Neutrophil (primary cell): ENCODE measurements around the gene DDAH2.

Source experiments
- H3K27ac ChIP-seq: fragments of 200-600 bp; sonication (generic); 2 replicates; pipeline ENCODE4 v1.5.1; 2016; ENCODE audit warnings: mild to moderate bottlenecking, moderate library complexity
- H3K27me3 ChIP-seq: fragments of 200-600 bp; sonication (generic); 2 replicates; pipeline ENCODE4 v1.6.0; 2016; ENCODE audit warnings: mild to moderate bottlenecking
- H3K36me3 ChIP-seq: fragments of 200-600 bp; sonication (generic); 2 replicates; pipeline ENCODE4 v1.5.1; 2017
- H3K4me1 ChIP-seq, 2 experiments: fragments of 200-600 bp in 1 of 2; sonication (generic) in 1 of 2; 1 replicate in 1 of 2; 2 replicates in 1 of 2; pipeline versions ENCODE4 v1.5.1 to v1.6.1; 2013 to 2016; ENCODE audit warnings: low read depth in 1 of 2, low read length in 1 of 2, mild to moderate bottlenecking in 1 of 2, moderate library complexity in 1 of 2; ENCODE audit not compliant: control insufficient read depth in 1 of 2, insufficient read depth in 1 of 2
- H3K4me3 ChIP-seq, 2 experiments: fragments of 200-600 bp in 1 of 2; sonication (generic) in 1 of 2; 1 replicate in 1 of 2; 2 replicates in 1 of 2; pipeline ENCODE4 v1.5.1; 2013 to 2016; ENCODE audit warnings: low read depth in 1 of 2, low read length in 1 of 2, mild to moderate bottlenecking in 1 of 2, moderate library complexity in 1 of 2
- H3K9me3 ChIP-seq: fragments of 200-600 bp; sonication (generic); 2 replicates; pipeline ENCODE4 v1.5.1; 2016
- TF ChIP-seq, protein P1 (sequence below): fragments of 200-600 bp; sonication (generic); IDR thresholded peaks from 2 replicates; pipeline ENCODE4 v1.5.1; 2016; ENCODE audit warnings: antibody characterized with exemption

Gene DDAH2

GRCh38 chr6:31737315-31737990, 8.4 kb upstream of the DDAH2 start:
- peak overlapping the region; percentile 88 to 98 for H3K4me3 ChIP-seq
- no peaks in the 10 kb centered on the region for H3K27me3 ChIP-seq
- no peaks in the 10 kb centered on the region for H3K9me3 ChIP-seq
- H3K27ac ChIP-seq, result peak overlapping the region; percentile 96
- TF ChIP-seq, protein P1, sequence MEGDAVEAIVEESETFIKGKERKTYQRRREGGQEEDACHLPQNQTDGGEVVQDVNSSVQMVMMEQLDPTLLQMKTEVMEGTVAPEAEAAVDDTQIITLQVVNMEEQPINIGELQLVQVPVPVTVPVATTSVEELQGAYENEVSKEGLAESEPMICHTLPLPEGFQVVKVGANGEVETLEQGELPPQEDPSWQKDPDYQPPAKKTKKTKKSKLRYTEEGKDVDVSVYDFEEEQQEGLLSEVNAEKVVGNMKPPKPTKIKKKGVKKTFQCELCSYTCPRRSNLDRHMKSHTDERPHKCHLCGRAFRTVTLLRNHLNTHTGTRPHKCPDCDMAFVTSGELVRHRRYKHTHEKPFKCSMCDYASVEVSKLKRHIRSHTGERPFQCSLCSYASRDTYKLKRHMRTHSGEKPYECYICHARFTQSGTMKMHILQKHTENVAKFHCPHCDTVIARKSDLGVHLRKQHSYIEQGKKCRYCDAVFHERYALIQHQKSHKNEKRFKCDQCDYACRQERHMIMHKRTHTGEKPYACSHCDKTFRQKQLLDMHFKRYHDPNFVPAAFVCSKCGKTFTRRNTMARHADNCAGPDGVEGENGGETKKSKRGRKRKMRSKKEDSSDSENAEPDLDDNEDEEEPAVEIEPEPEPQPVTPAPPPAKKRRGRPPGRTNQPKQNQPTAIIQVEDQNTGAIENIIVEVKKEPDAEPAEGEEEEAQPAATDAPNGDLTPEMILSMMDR, result no peak
- peaks cover 19% of the 10 kb centered on the region for H3K36me3 ChIP-seq
- peaks cover 65 to 72% of the 10 kb centered on the region in 2 experiments for H3K4me1 ChIP-seq

GRCh38 chr6:31736768-31737314, 7.7 kb upstream of the DDAH2 start:
- Histone ChIP-seq H3K9me3 (no peaks in the 10 kb centered on the region), H3K27ac (peak overlapping the region; percentile 96), H3K36me3 (peaks cover 25% of the 10 kb centered on the region), H3K27me3 (no peaks in the 10 kb centered on the region), H3K4me3 (peak overlapping the region; percentile 88 to 98), H3K4me1 (peaks cover 71 to 77% of the 10 kb centered on the region in 2 experiments)
- TF ChIP-seq, protein P1, result no peak

GRCh38 chr6:31736021-31736767, 7.1 kb upstream of the DDAH2 start, which contains the start of gene CLIC1:
CLIC1 (minus strand) TSS chr6:31736530; CDS start chr6:31736300, 230 bp downstream.
- H3K27me3 ChIP-seq, result no peaks in the 10 kb centered on the region
- TF ChIP-seq, protein P1, result peak; percentile 15
- no peaks in the 10 kb centered on the region for H3K9me3 ChIP-seq
- peaks cover 75 to 76% of the 10 kb centered on the region in 2 experiments for H3K4me1 ChIP-seq
- peak within 1 kb of the TSS; percentile 88 to 98 for H3K4me3 ChIP-seq
- H3K36me3 ChIP-seq, result peaks cover 32% of the 10 kb centered on the region
- peak within 1 kb of the TSS; percentile 96 for H3K27ac ChIP-seq

DNA sequence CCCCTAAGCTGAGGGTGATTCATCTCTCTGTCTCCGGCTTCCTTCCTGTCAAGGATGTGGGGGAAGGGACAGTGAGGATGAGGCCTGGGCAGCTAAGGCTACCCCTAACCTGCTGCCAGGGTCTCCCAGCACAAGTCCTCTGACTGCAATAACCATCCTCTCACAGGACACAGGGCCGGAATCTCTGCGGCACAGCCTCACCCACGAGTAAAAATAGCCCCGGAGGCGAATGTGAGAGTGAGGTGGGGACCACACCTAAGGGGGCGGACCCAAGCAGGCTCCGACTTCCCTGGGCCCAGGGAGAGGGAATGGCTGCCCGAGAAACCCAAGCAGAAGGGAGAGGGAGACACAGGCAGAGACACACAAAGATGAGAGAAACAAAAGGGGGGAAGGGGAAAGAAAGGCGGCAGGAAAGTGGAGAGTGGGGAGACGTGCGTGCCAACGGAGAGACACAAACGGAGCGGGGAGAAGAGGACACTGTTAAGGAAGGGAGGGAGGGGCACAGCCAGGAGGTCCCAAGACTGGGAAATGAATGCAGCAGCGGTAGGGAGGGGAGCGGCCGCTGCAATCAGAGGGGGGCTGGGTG, 5.8 kb upstream of the DDAH2 start:
- H3K9me3 ChIP-seq, result no peaks in the 10 kb centered on the region
- peaks cover 44% of the 10 kb centered on the region for H3K36me3 ChIP-seq
- peaks cover 74 to 76% of the 10 kb centered on the region in 2 experiments for H3K4me1 ChIP-seq
- peak overlapping the region; percentile 96 for H3K27ac ChIP-seq
- peak overlapping the region; percentile 88 to 98 for H3K4me3 ChIP-seq
- TF ChIP-seq, protein P1, result peak; percentile 9
- H3K27me3 ChIP-seq, result no peaks in the 10 kb centered on the region

DNA sequence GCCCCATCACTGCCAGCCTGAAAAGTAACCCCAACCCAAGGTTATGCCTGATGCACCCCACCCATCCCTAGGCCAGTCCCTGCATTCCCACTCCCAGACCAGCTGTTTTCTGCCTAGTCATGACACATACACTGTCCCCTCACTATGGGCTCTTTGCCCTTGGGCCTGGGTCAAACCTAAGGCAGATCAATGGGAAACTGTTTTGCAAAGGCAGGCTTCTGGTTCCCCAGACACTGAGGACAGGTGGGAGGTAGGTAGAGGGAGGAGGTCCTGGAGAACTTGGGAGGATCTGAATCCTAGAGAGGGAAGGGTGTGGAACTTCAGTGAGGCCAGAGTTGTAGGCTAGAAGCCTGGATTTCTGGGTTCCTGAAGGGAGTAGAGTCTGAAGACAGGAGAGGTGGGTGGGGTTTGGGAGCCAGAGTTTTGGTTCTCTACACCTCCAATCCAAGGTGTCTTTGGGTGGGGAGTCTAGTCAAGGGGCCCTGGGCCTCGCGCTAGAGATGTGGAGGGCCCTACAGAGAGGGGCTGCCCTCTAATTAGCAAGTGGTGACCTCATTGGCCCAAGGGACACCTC, 5.2 kb upstream of the DDAH2 start:
- peak overlapping the region; percentile 88 to 98 for H3K4me3 ChIP-seq
- peak overlapping the region; percentile 96 for H3K27ac ChIP-seq
- peaks cover 76 to 78% of the 10 kb centered on the region in 2 experiments for H3K4me1 ChIP-seq
- TF ChIP-seq, protein P1, result no peak
- H3K27me3 ChIP-seq, result no peaks in the 10 kb centered on the region
- no peaks in the 10 kb centered on the region for H3K9me3 ChIP-seq
- peaks cover 45% of the 10 kb centered on the region for H3K36me3 ChIP-seq
